ENCODE data around the gene NOTCH1.

DNA sequence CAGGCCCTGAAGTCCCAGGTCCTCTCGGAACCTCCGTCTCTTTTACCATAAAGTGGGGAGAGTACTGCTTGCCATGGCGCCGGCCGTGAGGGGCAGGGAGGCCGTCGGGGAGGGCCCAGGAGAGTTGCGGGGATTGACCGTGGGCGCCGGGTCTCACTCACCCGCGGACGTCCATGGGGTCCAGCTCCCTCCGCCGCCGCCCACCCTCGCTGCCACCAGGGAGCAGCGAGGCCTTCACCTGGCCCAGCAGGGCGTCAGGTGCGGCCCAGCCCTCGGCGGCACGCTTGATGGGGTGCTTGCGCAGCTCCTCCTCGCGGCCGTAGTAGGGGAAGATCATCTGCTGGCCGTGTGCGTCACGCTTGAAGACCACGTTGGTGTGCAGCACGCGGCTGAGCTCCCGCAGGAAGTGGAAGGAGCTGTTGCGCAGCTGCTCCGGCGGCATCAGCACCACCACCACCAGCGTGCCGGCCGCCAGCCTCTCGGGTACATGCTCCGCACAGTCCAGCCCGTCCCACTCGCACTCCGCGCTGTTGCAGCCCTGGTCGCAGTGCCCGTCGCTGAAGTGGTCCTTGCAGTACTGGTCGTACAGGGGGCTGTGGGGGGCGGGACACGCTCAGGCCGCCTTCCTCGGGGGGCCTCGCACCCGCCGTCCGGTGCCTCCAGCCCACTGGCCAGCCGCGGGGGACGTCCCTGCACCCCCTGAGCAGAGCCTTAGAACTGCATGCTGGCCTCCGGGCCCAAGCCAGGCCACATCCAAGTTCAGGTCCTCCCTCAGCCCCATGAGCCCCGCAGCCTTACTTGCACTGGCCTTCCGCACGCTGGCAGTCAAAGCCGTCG is 41.1 kb downstream of the NOTCH1 start:
- TF ChIP-seq TAF1 (IDR thresholded peaks at IDR 0.05; ENCODE audit: borderline replicate concordance, insufficient read depth, low read length) (no peak), SIN3A (IDR thresholded peaks at IDR 0.05; ENCODE audit: borderline replicate concordance, insufficient read depth, low read length) (no peak), POLR2AphosphoS5 (IDR thresholded peaks at IDR 0.05; ENCODE audit: low read depth, low read length) (no peak), REST (IDR thresholded peaks at IDR 0.05; ENCODE audit: insufficient read depth in 1 of 2, low read depth in 2 of 2, low read length in 2 of 2) (no peak)
